Astrocyte of the spinal cord (primary cell): Measurements from ENCODE around the gene CIITA.

Experiments used
- DNase-seq: peaks from one replicate; pipeline ENCODE4 v3.0.0; 2011; ENCODE audit warnings: low read depth, low spot score
- H3K4me3 ChIP-seq: 2 replicates; pipeline ENCODE4 v1.5.1; 2011; ENCODE audit warnings: low read depth, mild to moderate bottlenecking, low read length, moderate library complexity
- in situ Hi-C: cut with HindIII; loops from 2 replicates; pipeline ENCODE4 v1.10.0; 2017; ENCODE audit warnings: low sequenced_read_pairs
- TF ChIP-seq, protein P1 (sequence below): IDR thresholded peaks from 2 replicates; pipeline ENCODE4 v1.5.1; 2012; ENCODE audit warnings: low read depth, mild to moderate bottlenecking, low read length, inconsistent platforms

CIITA gene

DNA sequence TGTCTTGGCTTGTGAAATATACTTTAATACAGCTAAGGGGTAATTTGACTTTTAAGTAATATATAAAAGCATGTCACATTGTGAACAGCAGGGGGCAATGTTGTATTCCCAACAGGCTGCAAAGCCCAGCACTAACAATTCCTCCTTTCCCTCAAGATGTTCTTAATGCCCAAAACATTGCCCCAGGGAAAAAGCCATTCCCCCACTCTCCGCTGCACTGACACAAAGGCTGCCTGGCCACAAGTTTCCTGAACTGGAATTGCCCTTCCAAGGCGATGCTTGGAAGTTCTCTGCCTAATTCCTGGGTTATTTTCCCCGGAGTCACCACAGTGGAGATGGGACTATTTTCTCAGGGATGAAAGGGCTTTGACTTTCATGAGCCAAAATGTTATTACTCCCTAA, 94.6 kb downstream of the CIITA start:
- no peak overlapping the region for H3K4me3 ChIP-seq
- DNase-seq: peak; percentile 89
- TF ChIP-seq, protein P1, sequence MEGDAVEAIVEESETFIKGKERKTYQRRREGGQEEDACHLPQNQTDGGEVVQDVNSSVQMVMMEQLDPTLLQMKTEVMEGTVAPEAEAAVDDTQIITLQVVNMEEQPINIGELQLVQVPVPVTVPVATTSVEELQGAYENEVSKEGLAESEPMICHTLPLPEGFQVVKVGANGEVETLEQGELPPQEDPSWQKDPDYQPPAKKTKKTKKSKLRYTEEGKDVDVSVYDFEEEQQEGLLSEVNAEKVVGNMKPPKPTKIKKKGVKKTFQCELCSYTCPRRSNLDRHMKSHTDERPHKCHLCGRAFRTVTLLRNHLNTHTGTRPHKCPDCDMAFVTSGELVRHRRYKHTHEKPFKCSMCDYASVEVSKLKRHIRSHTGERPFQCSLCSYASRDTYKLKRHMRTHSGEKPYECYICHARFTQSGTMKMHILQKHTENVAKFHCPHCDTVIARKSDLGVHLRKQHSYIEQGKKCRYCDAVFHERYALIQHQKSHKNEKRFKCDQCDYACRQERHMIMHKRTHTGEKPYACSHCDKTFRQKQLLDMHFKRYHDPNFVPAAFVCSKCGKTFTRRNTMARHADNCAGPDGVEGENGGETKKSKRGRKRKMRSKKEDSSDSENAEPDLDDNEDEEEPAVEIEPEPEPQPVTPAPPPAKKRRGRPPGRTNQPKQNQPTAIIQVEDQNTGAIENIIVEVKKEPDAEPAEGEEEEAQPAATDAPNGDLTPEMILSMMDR: peak; percentile 64
- in situ Hi-C loops: no loop called here

DNA sequence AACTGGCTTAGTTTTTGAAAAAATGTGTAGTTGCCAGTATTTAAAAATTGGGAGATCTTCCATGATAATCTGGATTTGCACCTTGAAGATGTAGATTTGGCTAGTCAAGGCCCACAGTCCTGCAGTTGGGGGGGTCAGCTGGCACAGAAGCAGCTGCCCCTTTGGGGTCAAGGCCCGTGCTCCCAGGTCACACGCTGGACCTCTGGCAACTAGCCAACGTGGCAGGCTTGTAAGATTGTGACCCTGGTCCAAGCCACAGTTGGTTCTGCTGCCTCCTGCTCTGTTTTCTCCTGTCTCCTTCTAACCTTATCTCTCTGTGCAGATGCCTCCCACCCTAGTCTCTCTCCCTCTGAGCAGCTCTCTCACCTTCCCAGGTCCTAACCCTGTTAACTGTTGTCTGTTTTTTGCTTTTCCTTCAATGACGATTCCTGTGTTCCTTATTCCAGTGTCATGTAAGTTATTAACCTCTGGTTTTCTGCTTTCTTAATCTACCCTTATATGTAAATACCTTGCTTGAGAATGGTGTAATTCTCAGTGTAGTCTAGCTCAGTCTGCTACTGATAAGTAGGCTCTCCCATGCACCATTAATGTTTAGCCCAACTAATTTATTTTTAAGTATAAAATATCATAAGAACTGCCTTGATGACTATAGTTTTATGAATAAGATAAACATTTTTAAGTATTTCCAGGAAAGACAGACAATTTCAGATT, 95.3 kb downstream of the CIITA start:
- in situ Hi-C loops: no loop called here
- DNase-seq: no peak
- TF ChIP-seq, protein P1: no peak
- H3K4me3 ChIP-seq: no peak overlapping the region

DNA sequence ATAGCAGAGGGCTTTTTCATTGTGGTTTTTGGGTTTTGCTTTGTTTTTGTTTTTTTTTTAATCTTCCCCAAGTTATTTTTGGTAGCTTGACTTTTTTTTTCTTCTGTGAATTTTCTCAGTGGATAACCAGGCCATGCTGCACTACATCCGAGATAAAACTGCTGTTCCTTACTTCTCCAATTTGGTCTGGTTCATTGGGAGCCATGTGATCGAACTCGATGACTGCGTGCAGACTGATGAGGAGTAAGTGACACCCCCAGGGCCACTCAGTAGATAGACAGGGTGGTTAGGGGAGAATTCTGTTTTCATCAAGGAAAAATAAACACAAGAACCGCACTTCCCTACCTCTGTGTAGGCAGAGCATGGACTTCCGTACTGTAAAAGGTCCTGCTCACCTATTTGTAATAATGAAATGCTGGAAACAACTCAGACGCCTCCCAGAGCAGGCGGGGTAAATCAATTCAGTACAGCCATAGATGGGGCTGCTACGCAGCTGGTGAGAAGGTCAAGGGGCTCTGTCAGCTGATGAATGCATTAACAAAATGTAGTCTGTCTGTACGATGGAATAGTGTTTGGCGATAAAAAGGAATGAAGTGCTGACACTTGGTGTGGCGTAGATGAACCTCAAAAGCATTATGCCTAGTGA, 95.9 kb downstream of the CIITA start:
- TF ChIP-seq, protein P1: no peak
- in situ Hi-C loops: no loop called here
- no peak for DNase-seq
- H3K4me3 ChIP-seq: no peak overlapping the region

DNA sequence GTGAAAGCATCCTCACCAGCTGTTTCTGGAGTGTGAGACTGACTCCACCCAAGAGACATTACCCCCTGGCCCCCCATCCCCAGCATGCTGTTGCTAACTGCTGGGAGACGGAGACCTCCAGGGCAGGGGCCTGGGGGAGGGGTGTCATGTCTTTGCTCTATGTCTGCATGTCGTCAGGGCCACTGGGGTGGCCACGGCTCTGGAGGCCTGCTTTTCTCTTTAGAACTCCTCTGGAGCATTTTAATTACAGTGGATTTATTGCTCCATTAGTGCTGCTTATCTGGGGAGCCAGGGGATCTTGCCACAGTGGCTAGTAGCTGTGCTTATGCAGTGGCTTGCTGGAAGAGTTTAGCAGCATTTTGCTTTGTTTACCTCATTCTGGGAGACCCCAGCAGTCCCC, 99.6 kb downstream of the CIITA start:
- DNase-seq: no peak
- H3K4me3 ChIP-seq: no peak overlapping the region
- in situ Hi-C loops: no loop called here
- TF ChIP-seq, protein P1: no peak

DNA sequence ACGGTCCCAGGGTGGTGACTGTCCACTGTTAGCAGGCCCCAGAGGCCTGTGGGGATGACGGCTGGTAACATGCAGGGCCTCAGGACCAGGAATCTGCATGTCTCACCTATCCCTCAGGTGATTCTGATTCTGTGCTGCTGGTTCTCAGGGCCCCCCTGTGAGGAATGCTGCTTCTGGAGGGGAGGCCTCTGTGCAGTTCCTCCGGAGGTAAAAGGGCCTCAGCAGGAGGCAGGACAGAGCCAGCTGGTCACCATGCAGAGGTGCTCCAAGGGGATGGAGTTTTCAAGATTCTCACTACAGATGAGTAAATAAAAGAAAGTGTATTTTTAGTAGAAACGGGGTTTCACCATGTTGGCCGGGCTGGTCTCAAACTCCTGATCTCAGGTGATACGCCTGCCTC, 101.1 kb downstream of the CIITA start:
- TF ChIP-seq, protein P1: no peak
- in situ Hi-C loops: no loop called here
- no peak overlapping the region for H3K4me3 ChIP-seq
- DNase-seq: no peak

DNA sequence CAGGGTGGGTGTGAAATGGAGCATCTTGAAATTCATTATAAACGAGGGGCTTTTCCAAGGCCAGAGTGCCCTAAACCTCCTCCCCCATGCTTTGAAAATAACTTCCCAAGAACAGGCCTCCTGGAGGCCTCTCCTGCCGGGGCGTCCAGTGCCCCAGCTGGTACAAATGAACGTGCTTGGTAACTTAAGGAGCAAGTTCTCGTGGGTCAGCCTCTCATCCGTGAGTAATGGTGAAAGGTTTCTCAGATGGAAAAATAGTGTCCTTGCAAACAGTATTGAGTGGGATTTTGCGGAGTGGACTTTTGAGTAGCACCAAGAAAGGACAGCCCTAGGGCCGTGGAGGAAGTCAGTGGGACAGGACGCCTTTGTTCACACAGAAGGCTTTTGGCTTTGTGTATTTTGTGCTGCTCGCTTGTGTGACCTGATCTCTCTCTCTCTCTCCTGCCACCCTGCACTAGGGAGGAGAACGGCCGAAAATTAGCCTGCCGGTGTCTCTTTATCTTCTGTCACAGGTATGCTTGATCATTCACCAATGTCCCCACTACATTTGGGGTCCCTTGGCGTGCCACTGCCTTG, 102.0 kb downstream of the CIITA start:
- in situ Hi-C loops: no loop called here
- H3K4me3 ChIP-seq: no peak overlapping the region
- DNase-seq: no peak
- TF ChIP-seq, protein P1: no peak
